HEK293 (cell line): Measurements from ENCODE around the gene KRT78.

Experiments used
- CTCF ChIP-seq: fragments of 450-650 bp; formaldehyde crosslinking; IDR thresholded peaks from 2 replicates; pipeline ENCODE4 v1.5.1; 2016; ENCODE audit warnings: missing biosample characterization, missing genetic modification characterization
- KLF10 ChIP-seq: fragments of 450-650 bp; IDR thresholded peaks from 2 replicates; pipeline ENCODE4 v1.5.1; 2018; ENCODE audit warnings: missing biosample characterization, mild to moderate bottlenecking, missing genetic modification characterization
- ZNF391 ChIP-seq: fragments of 450-650 bp; formaldehyde crosslinking; IDR thresholded peaks from 2 replicates; pipeline ENCODE4 v1.5.1; 2016; ENCODE audit warnings: low read depth, missing biosample characterization, missing genetic modification characterization, borderline replicate concordance
- ZNF501 ChIP-seq: fragments of 450-650 bp; formaldehyde crosslinking; IDR thresholded peaks from 2 replicates; pipeline ENCODE4 v1.5.1; 2016; ENCODE audit warnings: missing biosample characterization, missing genetic modification characterization

GRCh38 chr12:52820521-52820920 lies 28.3 kb downstream of the KRT78 start:
- TF ChIP-seq CTCF (tag by site-specific recombination) (no peak), ZNF501 (tag by site-specific recombination) (no peak), ZNF391 (tag by site-specific recombination) (no peak), KLF10 (no peak)
